Measurements from ENCODE around the gene HS3ST6.

DNA sequence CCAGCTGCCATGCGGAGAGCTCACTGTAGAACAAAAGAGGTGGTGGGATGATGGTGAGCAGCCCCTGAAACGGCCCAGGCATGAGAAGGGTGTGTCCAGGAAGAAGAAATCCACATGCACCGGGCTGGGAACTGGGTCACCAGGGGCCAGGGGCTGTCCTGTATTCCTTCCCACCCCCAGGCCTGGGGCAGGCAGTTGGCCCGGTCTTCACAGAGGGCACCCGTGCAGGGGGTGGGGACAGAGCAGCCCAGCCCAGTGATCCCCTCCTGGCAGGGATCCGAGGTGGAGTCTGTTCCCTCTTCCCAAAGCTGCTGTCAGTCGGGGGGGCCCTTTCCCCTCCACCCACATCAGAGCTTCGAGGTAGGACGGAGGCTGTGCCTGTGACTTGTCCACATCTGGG lies 9.2 kb downstream of the HS3ST6 start:
- TF ChIP-seq, protein P1, sequence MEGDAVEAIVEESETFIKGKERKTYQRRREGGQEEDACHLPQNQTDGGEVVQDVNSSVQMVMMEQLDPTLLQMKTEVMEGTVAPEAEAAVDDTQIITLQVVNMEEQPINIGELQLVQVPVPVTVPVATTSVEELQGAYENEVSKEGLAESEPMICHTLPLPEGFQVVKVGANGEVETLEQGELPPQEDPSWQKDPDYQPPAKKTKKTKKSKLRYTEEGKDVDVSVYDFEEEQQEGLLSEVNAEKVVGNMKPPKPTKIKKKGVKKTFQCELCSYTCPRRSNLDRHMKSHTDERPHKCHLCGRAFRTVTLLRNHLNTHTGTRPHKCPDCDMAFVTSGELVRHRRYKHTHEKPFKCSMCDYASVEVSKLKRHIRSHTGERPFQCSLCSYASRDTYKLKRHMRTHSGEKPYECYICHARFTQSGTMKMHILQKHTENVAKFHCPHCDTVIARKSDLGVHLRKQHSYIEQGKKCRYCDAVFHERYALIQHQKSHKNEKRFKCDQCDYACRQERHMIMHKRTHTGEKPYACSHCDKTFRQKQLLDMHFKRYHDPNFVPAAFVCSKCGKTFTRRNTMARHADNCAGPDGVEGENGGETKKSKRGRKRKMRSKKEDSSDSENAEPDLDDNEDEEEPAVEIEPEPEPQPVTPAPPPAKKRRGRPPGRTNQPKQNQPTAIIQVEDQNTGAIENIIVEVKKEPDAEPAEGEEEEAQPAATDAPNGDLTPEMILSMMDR (conservative IDR thresholded peaks at IDR 0.05; ENCODE audit: low read length) = no peak
- no peak for TF ChIP-seq EZH2phosphoT487 (IDR thresholded peaks at IDR 0.05; ENCODE audit: borderline replicate concordance, low read depth, low read length)

Measured in OCI-LY7 (cell line).